HG02840 (cell line): ENCODE measurements around the gene AHCYL2.
"Not testable (repeated sequence)": the region's sequence is repeated elsewhere in the genome, so short reads cannot be mapped to it uniquely, and the experiment has no call there.

Experiments
- ATAC-seq: cut with Tn5 transposase; IDR thresholded peaks from one replicate; pipeline ENCODE4 v1.9.1; 2021; ENCODE audit warnings: mild to moderate bottlenecking, moderate library complexity, moderate number of reproducible peaks; ENCODE audit not compliant: unreplicated experiment, low FRiP score

Gene AHCYL2

DNA sequence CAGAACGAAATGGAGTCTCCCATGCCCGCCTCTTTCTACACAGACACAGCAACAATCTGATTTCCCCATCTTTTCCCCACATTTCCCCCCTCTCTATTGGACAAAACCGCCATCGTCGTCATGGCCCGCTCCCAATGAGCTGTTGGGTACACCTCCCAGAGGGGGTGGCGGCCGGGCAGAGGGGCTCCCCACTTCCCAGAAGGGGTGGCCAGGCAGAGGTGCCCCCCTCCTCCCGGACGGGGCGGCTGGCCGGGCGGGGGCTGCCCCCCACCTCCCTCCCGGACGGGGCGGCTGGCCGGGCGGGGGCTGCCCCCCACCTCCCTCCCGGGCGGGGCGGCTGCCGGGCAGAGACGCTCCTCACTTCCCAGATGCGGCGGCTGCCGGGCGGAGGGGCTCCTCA, 251.1 kb downstream of the AHCYL2 start:
- not testable (repeated sequence) for ATAC-seq

DNA sequence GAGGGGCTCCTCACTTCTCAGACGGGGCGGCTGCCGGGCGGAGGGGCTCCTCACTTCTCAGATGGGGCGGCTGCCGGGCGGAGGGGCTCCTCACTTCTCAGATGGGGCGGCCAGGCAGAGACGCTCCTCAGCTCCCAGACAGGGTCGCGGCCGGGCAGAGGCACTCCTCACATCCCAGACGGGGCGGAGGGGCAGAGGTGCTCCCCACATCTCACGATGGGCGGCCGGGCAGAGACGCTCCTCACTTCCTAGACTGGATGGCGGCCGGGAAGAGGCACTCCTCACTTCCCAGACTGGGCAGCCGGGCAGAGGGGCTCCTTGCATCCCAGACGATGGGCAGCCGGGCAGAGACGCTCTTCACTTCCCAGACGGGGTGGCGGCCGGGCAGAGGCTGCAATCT, 251.6 kb downstream of the AHCYL2 start:
- ATAC-seq, result not testable (repeated sequence)
